Thoracic aorta (tissue), 2 donors: Measurements from ENCODE around the gene NPPA. TPM values are rescaled to one million over a fixed set of nuclear protein-coding genes. Genes with fewer than 3 reads are reported as not detected.

Experiments used
- ATAC-seq: fragments of 150-250 bp; one replicate; pipeline ENCODE4 v1.8.0; 2017; ENCODE audit warnings: low read depth; ENCODE audit not compliant: insufficient number of reproducible peaks, low FRiP score
- DNase-seq: peaks from one replicate; pipeline ENCODE4 v3.0.0-alpha.2; 2020; ENCODE audit warnings: low spot score
- H3K27ac ChIP-seq, 2 donors: fragments of 200-600 bp; sonication (generic); 1 replicate in 1 of 2; 2 replicates in 1 of 2; pipeline ENCODE4 v1.5.1; 2016; ENCODE audit warnings: mild to moderate bottlenecking in 2 of 2, moderate library complexity in 2 of 2
- H3K27me3 ChIP-seq: fragments of 200-600 bp; sonication (generic); replicated peaks from 2 replicates; pipeline ENCODE4 v1.6.0; 2016; ENCODE audit warnings: mild to moderate bottlenecking; ENCODE audit not compliant: insufficient read depth
- H3K36me3 ChIP-seq: fragments of 200-600 bp; sonication (generic); one replicate; pipeline ENCODE4 v1.5.1; 2016
- H3K4me1 ChIP-seq, 2 donors: fragments of 200-600 bp; sonication (generic); 1 replicate in 1 of 2; 2 replicates in 1 of 2; pipeline versions ENCODE4 v1.5.1 to v1.6.0; 2016; ENCODE audit warnings: low read depth in 2 of 2, mild to moderate bottlenecking in 1 of 2; ENCODE audit not compliant: control insufficient read depth in 1 of 2
- H3K4me3 ChIP-seq: fragments of 200-600 bp; sonication (generic); 2 replicates; pipeline ENCODE4 v1.5.1; 2016; ENCODE audit warnings: mild to moderate bottlenecking
- H3K9me3 ChIP-seq: fragments of 200-600 bp; sonication (generic); 2 replicates; pipeline ENCODE4 v1.5.1; 2016
- CTCF ChIP-seq: fragments of 200-600 bp; sonication (generic); IDR thresholded peaks from one replicate; pipeline ENCODE4 v1.5.1; 2019; ENCODE audit warnings: antibody characterized with exemption
- total RNA-seq, 2 donors: library from RNA; depleted of rRNA; stranded (reverse); fragments of >200 nt; gene quantifications; one replicate each; pipeline versions ENCODE4 v1.1.0 to v1.2.3, GENCODE V29; 2016

The NPPA gene
- total RNA-seq, 2 donors from 2014 or later: not detected

GRCh38 chr1:11841245-11842153, 6.1 kb downstream of the NPPA start:
- peaks cover 7 to 17% of the 10 kb centered on the region in 2 donors for H3K4me1 ChIP-seq
- DNase-seq: no peak

GRCh38 chr1:11839727-11840705, 7.6 kb downstream of the NPPA start:
- no peak overlapping the region for H3K4me3 ChIP-seq
- peaks cover 63% of the 10 kb centered on the region for H3K36me3 ChIP-seq
- H3K9me3 ChIP-seq: no peaks in the 10 kb centered on the region
- ATAC-seq (no peak), DNase-seq (peak; percentile 14)
- peaks cover 7 to 17% of the 10 kb centered on the region in 2 donors for H3K4me1 ChIP-seq
- H3K27ac ChIP-seq: peak overlapping the region in 1 of 2 donors; percentile 11
- no peak for TF ChIP-seq CTCF
- H3K27me3 ChIP-seq: no peaks in the 10 kb centered on the region

More at GRCh38 chr1:11841245-11842153, 6.1 kb downstream of the NPPA start:
- no peak for ATAC-seq
- Histone ChIP-seq H3K4me3 (no peak overlapping the region), H3K27ac (no peak overlapping the region), H3K36me3 (peaks cover 48% of the 10 kb centered on the region), H3K27me3 (no peaks in the 10 kb centered on the region), H3K9me3 (no peaks in the 10 kb centered on the region)
- TF ChIP-seq CTCF: no peak

- Histone ChIP-seq H3K27me3 (no peaks in the 10 kb centered on the region), H3K4me3 (no peak overlapping the region), H3K27ac (no peak overlapping the region), H3K36me3 (peaks cover 68% of the 10 kb centered on the region), H3K4me1 (peaks cover 7 to 17% of the 10 kb centered on the region in 2 donors), H3K9me3 (no peaks in the 10 kb centered on the region)
- DNase-seq (no peak), ATAC-seq (peak; percentile 47)
- TF ChIP-seq CTCF: peak; percentile 94
Measured at GRCh38 chr1:11838349-11839272, 9.0 kb downstream of the NPPA start.

GRCh38 chr1:11837767-11838348, 9.7 kb downstream of the NPPA start:
- no peaks in the 10 kb centered on the region for H3K9me3 ChIP-seq
- no peak for TF ChIP-seq CTCF
- H3K27me3 ChIP-seq: no peaks in the 10 kb centered on the region
- H3K27ac ChIP-seq: no peak overlapping the region
- peaks cover 71% of the 10 kb centered on the region for H3K36me3 ChIP-seq
- no peak for DNase-seq
- peaks cover 7 to 17% of the 10 kb centered on the region in 2 donors for H3K4me1 ChIP-seq
- ATAC-seq: no peak
- no peak overlapping the region for H3K4me3 ChIP-seq
